GM18498 (cell line): ENCODE data around the gene HIVEP1.
"Not testable (repeated sequence)": the region's sequence is repeated elsewhere in the genome, so short reads cannot be mapped to it uniquely, and the experiment has no call there.

ENCODE experiments used
- ATAC-seq: cut with Tn5 transposase; IDR thresholded peaks from one replicate; pipeline ENCODE4 v1.9.1; 2021; ENCODE audit warnings: mild to moderate bottlenecking, moderate library complexity; ENCODE audit not compliant: unreplicated experiment

The HIVEP1 gene

DNA sequence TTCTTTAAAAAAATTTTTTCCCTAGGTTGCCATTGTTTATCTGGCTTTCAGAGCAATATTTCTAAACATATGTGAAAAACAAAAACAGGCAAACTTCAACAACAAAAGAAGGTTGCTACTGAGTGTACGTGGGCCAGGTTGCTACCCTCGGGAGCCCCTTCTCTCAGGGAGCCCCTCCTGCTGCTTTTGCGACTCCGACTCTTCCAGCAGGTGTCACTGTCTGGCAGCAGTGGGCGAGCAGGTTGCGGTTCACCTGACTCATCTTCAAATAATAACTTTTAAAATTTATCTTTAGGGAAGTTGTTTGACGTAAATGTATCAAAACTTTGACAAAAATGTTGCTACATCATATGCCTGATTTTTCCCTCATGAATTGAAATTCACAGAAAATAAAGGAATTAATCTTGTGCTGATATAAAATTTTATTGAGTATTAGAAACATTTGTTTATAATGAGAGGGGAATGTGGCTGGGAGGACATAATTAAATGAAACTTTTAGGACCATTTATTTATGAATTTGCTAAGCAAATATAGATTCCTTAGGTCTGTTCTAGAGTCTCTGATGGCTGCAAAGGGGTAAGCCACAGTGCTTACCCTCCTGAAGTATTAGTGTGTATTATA, 138.8 kb downstream of the HIVEP1 start:
- no peak for ATAC-seq

DNA sequence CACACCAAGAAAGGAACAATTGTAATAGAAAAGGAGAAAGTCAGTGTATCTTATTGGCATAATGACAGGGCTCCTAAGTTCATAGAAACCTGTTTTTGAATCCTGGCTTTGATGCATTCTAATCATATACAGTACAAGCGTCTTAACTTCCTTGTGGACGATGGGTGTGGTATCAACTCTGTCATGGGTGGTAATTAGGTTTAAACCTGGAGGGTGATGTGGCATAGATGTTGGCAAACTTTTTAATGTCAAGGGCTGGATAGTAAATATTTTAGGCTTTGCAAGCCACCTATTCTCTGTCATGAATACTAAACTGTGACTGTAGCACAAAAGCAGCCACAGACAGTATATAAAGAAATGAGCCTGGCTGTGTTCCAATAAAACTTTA, 139.3 kb downstream of the HIVEP1 start:
- no peak for ATAC-seq

DNA sequence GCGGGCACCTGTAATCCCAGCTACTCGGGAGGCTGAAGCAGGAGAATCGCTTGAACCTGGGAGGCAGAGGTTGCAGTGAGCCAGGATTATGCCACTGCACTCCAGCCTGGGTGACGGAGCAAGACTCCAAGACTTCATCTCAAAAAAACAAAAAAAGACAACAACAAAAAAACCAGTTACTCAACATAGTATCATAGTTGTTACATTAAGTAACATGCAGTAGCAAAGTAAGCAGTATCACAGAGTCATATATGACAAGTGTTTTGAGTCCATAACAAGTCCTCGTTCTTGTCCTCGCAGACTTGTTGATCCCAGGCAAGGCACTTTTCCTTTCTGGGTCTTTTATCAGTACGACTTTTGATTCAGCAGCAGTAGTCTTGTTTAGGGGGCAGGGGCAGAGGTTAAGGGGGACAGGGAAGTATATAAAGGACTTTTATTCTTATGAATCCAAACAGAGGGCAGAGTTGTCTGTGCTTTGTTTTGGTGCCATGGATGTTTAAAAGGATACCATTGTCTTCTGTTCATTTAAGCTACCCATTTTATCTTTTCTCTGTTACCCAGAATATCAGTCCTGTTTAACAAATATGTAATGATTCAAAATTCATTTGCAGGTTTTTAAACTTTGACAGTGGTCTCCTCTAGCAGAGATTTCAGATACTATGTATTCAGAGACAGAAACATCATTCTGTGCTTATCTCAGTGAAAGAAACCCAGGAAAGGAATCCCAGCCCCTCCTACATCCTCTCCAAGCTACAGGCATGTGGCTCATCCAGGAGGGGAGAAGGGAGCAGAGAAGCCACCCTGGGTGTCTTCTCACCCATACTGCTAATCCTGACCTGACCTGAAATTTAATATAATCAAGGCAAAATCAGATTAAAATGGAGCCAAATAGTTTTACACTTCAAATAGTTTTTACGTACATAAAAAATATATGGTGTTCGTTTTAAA, 140.2 kb downstream of the HIVEP1 start:
- ATAC-seq: no peak

DNA sequence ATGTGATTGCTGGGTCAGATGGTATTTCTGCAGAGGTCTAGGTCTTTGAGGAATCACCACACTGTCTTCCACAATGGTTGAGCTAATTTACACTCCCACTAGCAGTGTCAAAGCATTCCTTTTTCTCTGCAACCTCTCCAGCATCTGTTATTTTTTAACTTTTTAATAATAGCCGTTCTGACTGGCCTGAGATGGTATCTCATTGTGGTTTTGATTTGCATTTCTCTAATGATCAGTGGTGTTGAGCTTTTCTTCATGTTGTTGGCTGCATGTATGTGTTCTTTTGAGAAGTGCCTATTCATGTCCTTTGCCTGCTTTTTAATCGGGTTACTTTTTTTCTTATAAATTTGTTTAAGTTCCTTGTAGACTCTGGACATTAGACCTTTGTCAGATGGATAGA, 143.7 kb downstream of the HIVEP1 start:
- not testable (repeated sequence) for ATAC-seq

DNA sequence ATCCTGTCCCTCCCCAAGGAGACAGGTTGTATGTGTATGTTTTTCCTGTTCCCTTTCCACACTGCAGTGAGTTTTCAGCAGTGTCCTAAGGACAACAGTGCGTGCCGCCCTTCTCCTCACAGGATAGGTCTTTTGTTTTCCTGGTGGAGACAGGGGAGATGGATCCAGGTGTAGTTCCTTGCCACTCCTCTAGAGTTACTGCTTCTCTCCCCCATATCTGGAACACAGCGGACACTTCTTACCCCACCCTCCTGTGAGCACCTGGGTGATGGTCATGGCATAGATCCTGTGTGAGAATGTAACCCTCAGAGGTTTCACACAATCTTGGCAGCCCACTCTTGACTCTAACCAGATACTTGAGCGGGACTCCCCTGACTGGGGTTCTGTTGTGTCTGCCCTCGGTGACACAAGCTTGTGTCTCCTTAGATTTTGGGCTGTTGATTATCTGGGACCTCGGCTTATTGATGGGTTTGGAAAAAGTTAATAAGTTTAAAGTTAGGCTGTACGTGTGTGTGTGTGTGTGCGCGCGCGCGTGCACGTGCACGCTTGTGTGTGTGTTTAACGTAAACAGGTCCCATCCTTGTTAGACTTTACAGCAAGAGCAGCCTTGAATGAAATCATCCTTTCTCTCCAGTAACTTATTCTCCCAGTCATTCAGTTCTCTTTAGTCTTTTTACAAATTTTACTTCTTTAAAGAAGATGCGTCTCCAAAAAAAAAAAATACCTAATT, 146.7 kb downstream of the HIVEP1 start:
- no peak for ATAC-seq

DNA sequence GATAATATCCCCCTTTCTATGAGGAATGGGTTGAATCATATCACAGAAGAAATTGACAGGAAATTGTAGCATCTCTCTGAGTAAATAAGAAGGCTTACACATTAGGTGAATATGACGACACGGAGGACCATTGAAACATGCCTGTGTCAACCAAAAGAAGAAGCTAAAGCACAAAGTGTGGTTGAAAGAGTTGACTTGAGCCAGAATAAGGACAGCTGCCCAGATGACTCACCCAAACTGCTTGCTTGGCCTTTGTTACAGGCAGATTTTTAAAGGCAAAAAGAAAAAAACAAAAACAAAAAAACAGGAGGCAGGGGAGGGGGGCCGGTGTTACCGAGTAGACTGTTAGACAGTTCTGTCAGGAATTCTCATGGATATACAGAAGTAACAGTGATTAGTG, 148.2 kb downstream of the HIVEP1 start:
- ATAC-seq: no peak

DNA sequence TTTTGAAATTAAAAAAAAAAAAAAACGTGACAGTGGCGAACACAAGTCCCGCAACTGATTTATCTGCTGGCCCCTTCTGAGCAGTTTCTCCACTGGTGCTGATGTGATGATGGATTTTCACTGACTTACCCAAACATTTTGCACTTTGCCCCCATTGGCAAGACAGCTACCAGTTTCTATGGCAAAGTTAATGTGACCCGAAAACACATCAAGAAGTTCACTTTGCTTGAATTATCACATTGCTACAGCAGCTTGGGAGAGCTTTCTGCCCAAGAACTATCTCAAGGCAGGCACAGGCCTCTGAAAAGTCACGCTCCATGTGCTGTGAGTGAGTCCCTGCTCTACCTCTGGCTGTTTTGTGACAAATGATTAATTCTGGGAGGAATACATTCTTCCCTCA, 150.1 kb downstream of the HIVEP1 start:
- no peak for ATAC-seq

DNA sequence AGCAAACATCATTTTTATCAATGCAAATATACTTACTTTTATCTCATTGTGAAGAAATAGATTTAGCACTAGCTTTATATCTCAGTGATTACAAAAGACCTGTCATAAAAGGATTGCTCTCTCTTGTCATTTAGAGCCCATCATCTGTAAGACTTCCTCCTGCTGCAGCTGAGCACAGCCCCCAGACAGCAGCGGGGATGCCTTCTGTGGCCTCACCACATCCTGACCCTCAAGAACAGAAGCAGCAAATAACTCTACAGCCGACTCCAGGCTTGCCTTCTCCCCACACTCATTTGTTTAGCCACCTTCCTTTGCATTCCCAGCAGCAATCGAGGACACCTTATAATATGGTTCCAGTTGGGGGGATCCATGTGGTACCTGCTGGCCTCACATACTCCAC, 151.0 kb downstream of the HIVEP1 start:
- ATAC-seq: peak; percentile 65

DNA sequence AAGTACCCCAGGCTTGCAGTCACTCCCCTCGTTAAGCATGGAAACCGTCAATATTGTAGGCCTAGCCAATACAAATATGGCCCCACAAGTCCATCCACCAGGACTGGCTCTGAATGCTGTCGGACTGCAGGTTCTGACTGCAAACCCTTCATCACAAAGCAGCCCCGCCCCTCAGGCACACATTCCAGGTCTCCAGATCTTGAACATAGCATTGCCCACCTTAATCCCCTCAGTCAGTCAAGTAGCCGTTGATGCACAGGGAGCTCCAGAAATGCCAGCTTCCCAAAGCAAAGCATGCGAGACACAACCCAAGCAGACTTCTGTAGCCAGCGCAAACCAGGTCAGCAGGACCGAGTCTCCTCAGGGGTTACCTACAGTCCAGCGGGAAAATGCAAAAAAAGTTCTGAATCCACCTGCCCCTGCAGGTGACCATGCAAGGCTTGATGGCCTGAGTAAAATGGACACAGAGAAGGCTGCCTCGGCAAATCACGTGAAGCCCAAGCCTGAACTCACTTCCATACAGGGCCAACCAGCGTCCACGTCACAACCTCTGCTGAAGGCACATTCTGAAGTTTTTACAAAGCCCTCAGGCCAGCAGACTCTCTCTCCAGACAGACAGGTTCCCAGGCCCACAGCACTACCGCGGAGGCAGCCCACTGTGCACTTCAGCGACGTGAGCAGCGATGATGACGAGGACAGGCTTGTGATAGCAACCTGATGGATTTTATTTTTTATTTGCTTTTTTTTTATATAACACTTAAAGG, 151.8 kb downstream of the HIVEP1 start:
- ATAC-seq: no peak

DNA sequence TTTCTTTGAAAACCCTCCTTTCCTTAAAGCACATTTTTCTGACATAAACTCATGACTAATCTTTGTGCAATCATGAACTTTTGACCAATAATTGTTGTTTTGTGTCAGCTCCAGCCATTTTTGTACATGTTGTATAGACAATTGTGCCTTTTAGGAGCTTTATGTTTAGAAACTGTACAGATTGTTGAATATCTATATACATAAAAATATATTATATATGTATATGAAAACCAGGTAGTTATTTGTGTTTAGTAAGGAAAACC, 152.3 kb downstream of the HIVEP1 start:
- ATAC-seq: no peak

DNA sequence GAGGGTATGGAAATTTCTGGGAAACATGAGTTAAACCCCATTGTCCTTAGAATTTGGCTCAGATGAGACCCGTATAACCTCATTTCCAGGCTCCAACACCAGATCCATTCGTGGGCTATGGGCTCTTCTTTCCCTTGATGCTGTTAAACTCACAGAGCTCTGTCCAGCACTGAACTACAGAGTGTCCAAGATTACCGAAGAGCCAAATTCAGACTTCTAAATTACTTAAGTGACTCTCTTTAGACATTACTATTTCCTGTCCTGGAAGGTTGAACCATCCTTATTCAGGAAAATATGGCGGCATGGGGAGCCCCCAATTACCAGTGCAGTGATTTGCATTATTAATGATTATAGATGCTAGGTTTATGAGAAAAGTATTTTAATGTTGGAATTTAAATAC, 153.2 kb downstream of the HIVEP1 start:
- ATAC-seq: no peak

DNA sequence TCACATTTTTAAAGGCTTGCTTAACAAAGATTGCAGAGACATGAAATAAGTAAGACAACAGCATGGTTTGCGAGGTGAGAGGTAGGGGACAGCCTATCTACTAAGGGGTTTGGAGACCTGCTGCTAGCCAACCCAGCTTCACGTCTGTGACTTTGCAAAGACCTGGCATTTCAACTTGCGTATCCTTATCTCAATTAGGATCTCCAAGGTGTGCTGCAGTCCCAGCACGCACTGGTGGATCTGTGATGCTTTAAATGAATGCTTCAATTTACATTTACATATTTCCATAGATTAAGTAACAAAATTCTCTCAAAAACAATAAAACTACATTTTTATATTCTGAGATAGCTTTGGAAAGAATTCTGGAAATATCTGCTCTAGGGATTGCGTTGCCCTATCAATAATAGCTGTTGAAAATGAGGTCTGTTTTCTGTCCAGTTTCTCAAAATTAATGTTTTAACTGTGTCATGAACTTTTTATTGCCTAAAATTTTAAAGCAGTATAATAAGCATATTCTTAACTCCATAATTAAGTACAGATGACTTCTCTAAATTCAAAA, 153.7 kb downstream of the HIVEP1 start:
- ATAC-seq: no peak

DNA sequence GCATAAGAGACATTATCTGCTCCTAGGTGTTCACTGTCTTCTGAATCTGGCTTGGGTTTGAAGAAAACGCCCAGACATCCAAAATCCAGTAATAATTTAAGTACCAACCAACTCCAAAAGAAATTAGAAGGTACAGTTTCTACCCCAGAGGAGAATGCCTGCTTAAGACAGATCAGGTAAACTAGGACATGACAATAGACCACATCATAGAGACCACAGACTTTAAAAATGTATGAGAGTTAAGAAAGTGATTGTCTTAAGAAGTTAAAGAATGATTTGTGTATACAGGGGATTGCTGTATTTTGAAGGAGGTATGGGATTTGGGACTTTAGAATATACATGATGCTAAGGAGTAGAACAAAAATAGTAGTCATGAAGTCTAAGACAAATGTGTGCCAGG, 157.3 kb downstream of the HIVEP1 start:
- no peak for ATAC-seq

DNA sequence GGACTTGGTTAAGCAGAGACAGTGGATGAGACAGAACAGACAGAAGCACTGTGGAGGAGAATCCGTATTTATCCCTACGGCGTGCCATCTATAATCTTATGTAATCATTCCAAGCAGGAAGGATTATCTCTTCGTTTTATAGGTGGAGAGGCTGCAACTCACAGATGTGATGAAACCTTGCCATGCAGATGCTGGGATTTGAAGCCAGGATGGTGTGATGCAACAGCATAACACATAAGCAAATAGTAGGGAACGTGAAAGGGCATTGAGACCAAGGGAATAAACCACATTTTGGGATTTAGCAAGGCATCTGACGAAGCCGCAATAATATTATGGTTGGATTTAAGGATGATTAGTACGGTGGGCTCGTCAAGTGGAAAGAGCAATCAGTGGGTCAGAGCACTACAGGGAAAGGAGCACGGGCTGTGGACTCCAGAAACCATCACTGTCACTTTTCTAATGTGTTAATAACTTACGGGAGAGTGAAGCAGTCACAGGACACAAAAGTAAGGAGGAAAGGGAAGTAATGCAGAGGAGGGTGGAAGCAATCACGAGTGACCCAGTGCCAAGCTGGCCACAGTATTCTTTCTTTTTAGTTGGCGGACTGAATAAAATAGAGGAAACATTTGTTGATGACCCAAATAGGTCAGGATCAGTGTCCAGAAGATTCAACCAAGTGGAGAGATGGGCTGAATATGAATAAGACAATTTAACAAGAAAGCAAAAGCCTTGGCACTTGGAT, 158.4 kb downstream of the HIVEP1 start:
- ATAC-seq: no peak

DNA sequence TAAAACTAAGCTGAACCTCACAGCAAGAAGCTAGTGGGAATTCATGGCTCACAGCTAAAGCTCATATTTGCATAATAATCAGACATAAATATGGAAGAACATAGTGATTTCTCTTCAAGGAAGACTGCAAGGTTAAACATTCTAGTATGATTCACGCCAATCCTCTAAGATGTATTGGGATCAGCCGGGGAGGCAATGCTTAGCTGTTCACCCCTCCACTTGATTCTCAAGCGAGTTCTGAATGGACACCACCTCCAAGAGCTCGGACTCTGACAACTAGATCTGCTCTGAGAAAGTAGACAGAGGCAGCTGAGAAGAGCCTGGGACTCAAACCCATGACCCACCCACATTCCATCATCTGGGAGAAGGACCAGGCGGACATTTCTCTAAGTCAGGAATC, 159.6 kb downstream of the HIVEP1 start:
- no peak for ATAC-seq

DNA sequence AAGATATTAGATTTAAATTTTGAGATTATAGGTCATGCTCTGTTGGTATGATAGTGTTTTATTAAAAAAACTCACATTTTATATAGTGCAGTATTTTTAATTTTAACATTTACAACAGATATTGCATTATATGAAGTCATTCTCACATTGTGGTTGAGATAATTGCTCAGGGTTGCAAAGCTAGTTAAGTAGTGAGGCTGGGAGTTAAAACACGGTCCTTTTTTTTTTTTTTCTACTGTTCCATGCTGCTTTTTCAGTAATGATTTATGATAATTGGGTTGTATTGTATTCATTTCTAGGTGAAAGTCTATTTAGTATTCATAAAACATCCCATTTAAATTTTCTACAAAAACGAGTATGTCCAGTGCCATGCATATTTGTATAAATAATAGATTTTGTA, 160.5 kb downstream of the HIVEP1 start:
- ATAC-seq: no peak

DNA sequence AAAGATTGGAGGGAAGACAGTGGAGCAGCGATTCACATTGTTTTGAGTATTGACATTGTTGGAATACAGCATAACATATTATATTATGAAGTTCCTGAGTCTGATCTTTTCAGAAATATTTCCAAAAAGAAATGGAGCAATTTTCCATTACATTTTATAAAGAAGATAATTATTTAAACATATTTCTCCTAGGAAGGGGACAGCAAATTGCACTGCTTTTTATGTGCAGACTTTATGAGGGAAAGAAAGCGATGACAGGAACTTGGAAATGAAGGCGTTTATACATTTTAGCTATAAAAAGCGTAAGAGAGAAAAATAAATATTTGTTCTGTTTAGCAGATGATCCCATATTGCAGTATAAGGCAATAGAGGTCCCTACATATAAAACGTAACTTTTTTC, 161.1 kb downstream of the HIVEP1 start:
- no peak for ATAC-seq

DNA sequence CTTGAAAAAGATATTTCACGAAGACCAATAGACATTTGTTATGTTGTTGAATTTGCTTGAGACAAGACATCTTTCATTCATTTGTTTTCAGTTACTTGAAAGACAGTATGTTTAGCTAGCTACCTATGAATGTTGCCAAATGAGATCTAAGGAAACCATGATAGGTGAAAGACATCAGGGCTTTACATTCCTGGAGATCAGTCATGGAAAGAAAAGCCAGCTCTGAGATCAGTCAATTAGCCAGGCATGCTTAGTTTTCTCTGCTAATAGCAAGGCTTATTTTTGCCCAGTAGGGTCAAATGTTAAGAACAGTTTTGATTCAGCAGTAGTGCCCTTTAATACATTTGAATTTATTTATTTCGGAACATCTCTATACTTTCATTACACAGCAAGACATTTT, 161.5 kb downstream of the HIVEP1 start:
- no peak for ATAC-seq

DNA sequence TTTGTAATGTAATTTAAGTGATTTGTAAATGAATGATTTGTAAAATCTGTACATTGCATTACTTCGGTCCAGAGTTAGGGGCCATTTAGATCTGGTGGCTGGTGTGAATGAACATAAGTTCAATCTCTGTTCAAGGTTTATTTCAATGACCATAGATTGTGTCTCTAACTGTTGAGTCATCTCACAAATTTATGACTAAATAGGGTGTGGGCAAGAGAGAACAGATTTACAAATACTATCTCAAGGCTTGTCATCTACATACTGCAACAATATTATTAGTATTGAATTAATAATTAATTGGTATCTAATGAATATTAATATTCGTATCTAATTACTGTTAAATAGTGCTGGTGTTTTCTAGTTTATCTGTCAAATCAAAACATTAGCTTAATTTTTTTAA, 162.8 kb downstream of the HIVEP1 start:
- no peak for ATAC-seq

DNA sequence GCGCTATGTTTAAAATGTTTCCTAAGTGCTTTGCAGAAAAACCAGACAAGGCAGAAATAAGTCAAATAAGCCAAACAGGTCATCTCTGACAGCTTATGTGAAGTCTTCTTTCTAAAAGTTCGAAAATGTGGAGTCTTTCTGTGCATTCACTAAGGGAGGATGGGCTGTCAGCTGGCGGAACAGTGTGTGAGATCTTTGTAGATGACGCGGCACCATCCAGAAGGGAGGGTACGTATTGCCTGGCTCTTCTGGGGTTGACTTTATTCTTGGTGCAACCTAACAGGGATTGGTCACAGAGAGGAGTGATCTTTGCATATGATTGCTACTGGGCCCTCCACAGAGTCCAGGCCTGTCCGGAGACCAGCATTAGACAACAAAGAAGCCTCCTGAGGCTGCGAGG, 163.5 kb downstream of the HIVEP1 start:
- no peak for ATAC-seq
